Peyer's patch (tissue), 4 donors: Measurements from ENCODE around the gene ANGPTL3. TPM values are rescaled to one million over a fixed set of nuclear protein-coding genes. Genes with fewer than 3 reads are reported as not detected.
"Not testable (repeated sequence)": the region's sequence is repeated elsewhere in the genome, so short reads cannot be mapped to it uniquely, and the experiment has no call there.

Experiments
- DNase-seq, 3 donors: peaks; one replicate each; pipeline ENCODE4 v3.0.0-alpha.2; 2017 to 2019
- H3K27ac ChIP-seq, 4 donors: fragments of 200-600 bp; sonication (generic); one replicate each; pipeline ENCODE4 v1.5.1; 2016 to 2019
- H3K27me3 ChIP-seq, 2 donors: fragments of 200-600 bp; sonication (generic); one replicate each; pipeline ENCODE4 v1.5.1; 2019
- H3K36me3 ChIP-seq, 3 donors: fragments of 200-600 bp; sonication (generic); one replicate each; pipeline ENCODE4 v1.5.1; 2016 to 2019
- H3K4me1 ChIP-seq, 4 donors: fragments of 200-600 bp; sonication (generic); one replicate each; pipeline ENCODE4 v1.5.1; 2016 to 2019
- H3K4me3 ChIP-seq, 4 donors: fragments of 200-600 bp; sonication (generic); 1 replicate in 3 of 4; 2 replicates in 1 of 4; pipeline ENCODE4 v1.5.1; 2016 to 2019; ENCODE audit warnings: mild to moderate bottlenecking in 1 of 4
- H3K9me3 ChIP-seq, 4 donors: fragments of 200-600 bp; sonication (generic); one replicate each; pipeline ENCODE4 v1.5.1; 2016 to 2019; ENCODE audit warnings: mild to moderate bottlenecking in 1 of 4
- POLR2A ChIP-seq, 2 donors: fragments of 450-650 bp; IDR thresholded peaks; one replicate each; pipeline ENCODE4 v1.5.1; 2017; ENCODE audit warnings: antibody characterized with exemption in 2 of 2, mild to moderate bottlenecking in 2 of 2, moderate library complexity in 2 of 2
- total RNA-seq, 4 donors: library from RNA; depleted of rRNA; stranded (reverse); fragments of >200 nt; gene quantifications; one replicate each; pipeline ENCODE4 v1.1.0, GENCODE V29; 2016
- TF ChIP-seq, protein P1 (sequence below), 6 experiments: fragments of 450-650 bp in 4 of 6; fragments of 200-600 bp in 2 of 6; sonication (generic) in 1 of 6; IDR thresholded peaks; one replicate each; pipeline ENCODE4 v1.5.1; 2017 to 2019; ENCODE audit warnings: antibody characterized with exemption in 6 of 6, mild to moderate bottlenecking in 3 of 6, moderate library complexity in 1 of 6

Gene ANGPTL3
- total RNA-seq, 4 donors from 2014 or later, result not detected

DNA sequence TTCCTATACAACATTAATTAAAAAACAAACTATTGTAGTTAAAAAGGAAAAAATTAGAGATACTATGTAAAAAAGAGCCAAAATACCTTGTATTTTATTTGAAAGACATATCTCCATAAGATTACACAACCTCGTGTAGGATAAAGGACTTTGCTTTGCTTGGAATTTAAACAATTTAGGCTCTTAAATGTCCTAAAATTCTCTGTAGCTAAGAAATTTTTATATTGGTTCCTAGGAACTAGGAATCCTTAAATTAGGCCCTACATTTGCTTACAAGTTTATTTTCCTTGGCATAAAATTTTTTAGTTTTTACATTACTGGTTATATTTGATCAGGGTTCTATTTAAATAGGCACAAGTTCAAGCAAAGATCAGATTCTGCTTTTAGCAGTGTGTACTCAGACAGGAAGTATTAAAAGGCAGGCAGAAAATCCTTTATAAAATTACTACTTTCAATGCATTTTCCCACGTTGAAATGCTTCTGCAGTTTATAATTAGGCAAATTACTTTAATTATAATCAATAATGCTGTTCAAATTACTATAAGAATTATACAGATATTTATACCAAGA is 3.4 kb upstream of the ANGPTL3 start:
- peaks cover 0 to 3% (median 0%) of the 10 kb centered on the region in 3 donors for H3K36me3 ChIP-seq

DNA sequence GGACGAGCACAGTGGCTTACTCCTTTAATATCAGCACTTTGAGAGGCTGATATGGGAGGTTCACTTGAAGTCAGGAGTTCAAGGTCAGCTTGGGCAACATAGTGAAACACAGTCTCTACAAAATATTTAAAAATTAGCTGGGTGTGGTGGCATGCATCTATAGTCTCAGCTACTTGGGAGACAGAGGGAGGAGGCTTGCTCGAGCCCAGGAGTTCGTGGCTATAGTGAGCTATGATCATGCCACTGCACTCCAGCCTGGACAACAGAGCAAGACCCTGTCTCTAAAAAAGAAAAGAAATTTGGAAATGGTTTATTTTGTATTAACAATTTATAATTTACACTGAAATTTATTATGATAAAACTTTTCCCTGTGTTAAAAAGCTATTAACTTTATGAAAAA is 1.7 kb upstream of the ANGPTL3 start:
- TF ChIP-seq POLR2A (IDR thresholded peaks at IDR 0.05), result no peak
- TF ChIP-seq, protein P1, sequence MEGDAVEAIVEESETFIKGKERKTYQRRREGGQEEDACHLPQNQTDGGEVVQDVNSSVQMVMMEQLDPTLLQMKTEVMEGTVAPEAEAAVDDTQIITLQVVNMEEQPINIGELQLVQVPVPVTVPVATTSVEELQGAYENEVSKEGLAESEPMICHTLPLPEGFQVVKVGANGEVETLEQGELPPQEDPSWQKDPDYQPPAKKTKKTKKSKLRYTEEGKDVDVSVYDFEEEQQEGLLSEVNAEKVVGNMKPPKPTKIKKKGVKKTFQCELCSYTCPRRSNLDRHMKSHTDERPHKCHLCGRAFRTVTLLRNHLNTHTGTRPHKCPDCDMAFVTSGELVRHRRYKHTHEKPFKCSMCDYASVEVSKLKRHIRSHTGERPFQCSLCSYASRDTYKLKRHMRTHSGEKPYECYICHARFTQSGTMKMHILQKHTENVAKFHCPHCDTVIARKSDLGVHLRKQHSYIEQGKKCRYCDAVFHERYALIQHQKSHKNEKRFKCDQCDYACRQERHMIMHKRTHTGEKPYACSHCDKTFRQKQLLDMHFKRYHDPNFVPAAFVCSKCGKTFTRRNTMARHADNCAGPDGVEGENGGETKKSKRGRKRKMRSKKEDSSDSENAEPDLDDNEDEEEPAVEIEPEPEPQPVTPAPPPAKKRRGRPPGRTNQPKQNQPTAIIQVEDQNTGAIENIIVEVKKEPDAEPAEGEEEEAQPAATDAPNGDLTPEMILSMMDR (IDR thresholded peaks at IDR 0.05), result no peak
- no peak overlapping the region for H3K4me3 ChIP-seq
- no peaks in the 10 kb centered on the region for H3K4me1 ChIP-seq
- H3K27me3 ChIP-seq, result no peaks in the 10 kb centered on the region
- no peaks in the 10 kb centered on the region for H3K9me3 ChIP-seq
- no peak for DNase-seq
- no peak overlapping the region for H3K27ac ChIP-seq
- H3K36me3 ChIP-seq, result peaks cover 0 to 3% (median 0%) of the 10 kb centered on the region in 3 donors

More for the DNA sequence above, 3.4 kb upstream of the ANGPTL3 start:
- Histone ChIP-seq H3K4me1 (no peaks in the 10 kb centered on the region), H3K4me3 (no peak overlapping the region), H3K27ac (no peak overlapping the region), H3K27me3 (no peaks in the 10 kb centered on the region), H3K9me3 (no peaks in the 10 kb centered on the region)
- DNase-seq, result no peak
- TF ChIP-seq, protein P1 (IDR thresholded peaks at IDR 0.05), result no peak
- no peak for TF ChIP-seq POLR2A (IDR thresholded peaks at IDR 0.05)

DNA sequence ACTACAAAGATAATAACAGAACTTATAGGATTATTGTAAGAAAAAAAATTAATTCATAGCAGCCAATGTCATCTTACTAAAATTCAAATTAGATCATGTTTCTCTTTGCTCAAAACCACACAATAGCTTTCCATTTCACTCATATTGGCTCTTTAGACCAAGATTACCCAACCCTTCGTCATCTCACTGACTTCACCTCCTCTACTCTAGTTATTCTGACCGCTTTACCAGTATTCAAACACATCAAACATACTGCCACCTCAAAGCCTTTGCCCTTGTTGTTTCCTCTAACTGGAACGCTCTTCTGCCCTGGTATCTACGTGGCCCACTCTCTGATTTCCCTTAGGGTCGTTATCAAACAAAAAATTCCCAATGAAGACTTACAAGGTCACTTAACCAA is 1.7 kb downstream of the ANGPTL3 start:
- TF ChIP-seq, protein P1 (IDR thresholded peaks at IDR 0.05), result no peak
- TF ChIP-seq POLR2A (IDR thresholded peaks at IDR 0.05), result no peak
- no peaks in the 10 kb centered on the region for H3K36me3 ChIP-seq
- H3K4me3 ChIP-seq, result no peak overlapping the region
- DNase-seq, result no peak
- H3K4me1 ChIP-seq, result no peaks in the 10 kb centered on the region
- no peaks in the 10 kb centered on the region for H3K9me3 ChIP-seq
- no peak overlapping the region for H3K27ac ChIP-seq
- no peaks in the 10 kb centered on the region for H3K27me3 ChIP-seq

DNA sequence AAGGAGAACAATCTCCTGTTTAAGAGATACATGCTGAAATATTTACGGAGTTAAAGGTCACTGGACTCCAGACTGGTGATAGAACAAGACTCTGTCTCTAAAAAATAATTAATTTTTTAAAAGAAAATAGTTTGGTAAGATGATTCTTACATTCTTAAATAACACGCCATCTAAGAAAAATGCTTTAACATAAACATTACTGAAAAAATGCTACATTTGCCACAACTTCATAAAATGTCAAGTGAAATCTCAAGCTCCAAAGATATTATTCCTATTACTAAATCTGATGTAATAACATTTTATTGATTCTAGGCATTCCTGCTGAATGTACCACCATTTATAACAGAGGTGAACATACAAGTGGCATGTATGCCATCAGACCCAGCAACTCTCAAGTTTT is 4.1 kb downstream of the ANGPTL3 start:
- no peaks in the 10 kb centered on the region for H3K36me3 ChIP-seq
- DNase-seq, result no peak

DNA sequence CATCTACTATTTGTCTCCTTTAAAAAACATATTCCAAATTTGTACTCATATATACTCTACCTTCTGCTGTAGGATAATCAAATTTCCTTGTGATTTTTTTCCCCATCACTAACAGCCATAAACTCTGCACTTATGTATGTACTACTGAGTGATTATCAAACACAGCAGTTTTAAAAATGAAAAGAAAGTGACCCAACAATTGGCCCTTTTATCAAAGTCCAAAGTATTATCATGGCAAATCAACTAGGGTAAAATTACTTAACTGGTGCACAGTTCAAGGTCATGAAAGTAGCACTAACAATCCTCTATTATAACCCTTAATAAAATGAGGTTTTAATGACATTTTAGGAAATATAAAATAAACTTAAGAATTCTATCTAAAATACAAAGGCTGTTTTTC is 11.6 kb downstream of the ANGPTL3 start:
- H3K4me3 ChIP-seq, result no peak overlapping the region
- H3K4me1 ChIP-seq, result no peaks in the 10 kb centered on the region
- H3K27ac ChIP-seq, result no peak overlapping the region
- H3K27me3 ChIP-seq, result no peaks in the 10 kb centered on the region
- no peaks in the 10 kb centered on the region for H3K36me3 ChIP-seq
- DNase-seq, result no peak
- H3K9me3 ChIP-seq, result no peaks in the 10 kb centered on the region
- TF ChIP-seq POLR2A (IDR thresholded peaks at IDR 0.05), result no peak
- TF ChIP-seq, protein P1 (IDR thresholded peaks at IDR 0.05), result no peak

More for the DNA sequence above, 4.1 kb downstream of the ANGPTL3 start:
- Histone ChIP-seq H3K27ac (no peak overlapping the region), H3K4me1 (no peaks in the 10 kb centered on the region), H3K4me3 (no peak overlapping the region), H3K9me3 (no peaks in the 10 kb centered on the region), H3K27me3 (no peaks in the 10 kb centered on the region)
- TF ChIP-seq, protein P1 (IDR thresholded peaks at IDR 0.05), result no peak
- TF ChIP-seq POLR2A (IDR thresholded peaks at IDR 0.05), result no peak

DNA sequence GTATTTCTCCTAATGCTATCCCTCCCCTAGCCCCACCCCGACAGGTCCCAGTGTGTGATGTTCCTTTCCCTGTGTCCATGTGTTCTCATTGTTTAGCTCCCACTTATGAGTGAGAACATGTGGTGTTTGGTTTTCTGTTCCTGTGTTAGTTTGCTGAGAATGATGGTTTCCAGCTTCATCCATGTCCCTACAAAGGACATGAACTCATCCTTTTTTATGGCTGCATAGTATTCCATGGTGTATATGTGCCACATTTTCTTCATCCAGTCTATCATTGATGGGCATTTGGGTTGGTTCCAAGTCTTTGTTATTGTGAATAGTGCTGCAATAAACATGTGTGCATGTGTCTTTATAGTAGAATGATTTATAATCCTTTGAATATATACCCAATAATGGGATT is 13.3 kb downstream of the ANGPTL3 start:
- H3K36me3 ChIP-seq, DNase-seq, H3K4me3 ChIP-seq: not testable (repeated sequence)

More for the DNA sequence above, 13.3 kb downstream of the ANGPTL3 start:
- not testable (repeated sequence) for H3K4me1 ChIP-seq, H3K27ac ChIP-seq, H3K27me3 ChIP-seq, H3K9me3 ChIP-seq
